ENCODE data around the gene PARVG. TPM values are rescaled to one million over a fixed set of nuclear protein-coding genes. Genes with fewer than 3 reads are reported as not detected.

The PARVG gene
- total RNA-seq, 3 donors from 2014 or later: 5.8 to 9.7 (median 8.1) TPM

DNA sequence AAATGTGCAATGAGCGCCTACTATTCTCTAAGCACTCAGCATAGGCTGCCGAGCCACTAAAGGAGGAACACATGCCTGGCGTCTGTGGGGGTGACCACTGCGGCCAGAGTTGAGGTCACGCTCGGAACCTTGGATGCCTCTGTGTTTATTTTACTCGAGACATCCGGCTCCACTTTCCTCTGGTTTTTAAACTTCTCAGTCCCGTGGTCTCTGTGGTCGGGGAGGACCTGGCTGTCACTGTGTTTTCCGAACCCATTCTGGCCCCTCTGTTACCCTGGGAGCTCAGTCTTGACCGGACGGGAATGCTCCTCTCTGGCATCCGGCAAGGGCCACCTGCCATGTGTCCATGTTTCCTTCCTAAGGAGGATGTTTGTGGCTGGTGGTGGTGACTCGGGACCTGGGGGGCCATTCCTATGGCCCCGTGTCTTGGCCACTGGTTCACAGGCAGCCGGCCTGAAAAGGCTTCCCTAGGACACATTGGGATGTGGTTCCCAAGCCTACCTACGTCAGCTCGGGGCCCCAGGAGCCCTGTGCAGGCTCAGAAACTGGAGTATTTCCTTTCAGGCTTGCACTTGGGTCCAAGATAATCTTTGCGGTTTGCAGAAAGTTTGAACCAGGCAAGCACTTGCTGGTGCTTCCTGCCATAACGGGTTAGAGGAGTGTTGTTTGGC is 46.7 kb upstream of the PARVG start:
- H3K4me1 ChIP-seq (ENCODE audit: low read depth): no peaks in the 10 kb centered on the region
- intact Hi-C loops (cut with DNase I, micrococcal nuclease): no loop called here
- DNase-seq: peak in 1 of 3 donors; percentile 25
- no peak overlapping the region for H3K4me3 ChIP-seq
- H3K9me3 ChIP-seq: peaks cover 10% of the 10 kb centered on the region
- no peaks in the 10 kb centered on the region for H3K36me3 ChIP-seq (ENCODE audit: low read depth)
- TF ChIP-seq, protein P1, sequence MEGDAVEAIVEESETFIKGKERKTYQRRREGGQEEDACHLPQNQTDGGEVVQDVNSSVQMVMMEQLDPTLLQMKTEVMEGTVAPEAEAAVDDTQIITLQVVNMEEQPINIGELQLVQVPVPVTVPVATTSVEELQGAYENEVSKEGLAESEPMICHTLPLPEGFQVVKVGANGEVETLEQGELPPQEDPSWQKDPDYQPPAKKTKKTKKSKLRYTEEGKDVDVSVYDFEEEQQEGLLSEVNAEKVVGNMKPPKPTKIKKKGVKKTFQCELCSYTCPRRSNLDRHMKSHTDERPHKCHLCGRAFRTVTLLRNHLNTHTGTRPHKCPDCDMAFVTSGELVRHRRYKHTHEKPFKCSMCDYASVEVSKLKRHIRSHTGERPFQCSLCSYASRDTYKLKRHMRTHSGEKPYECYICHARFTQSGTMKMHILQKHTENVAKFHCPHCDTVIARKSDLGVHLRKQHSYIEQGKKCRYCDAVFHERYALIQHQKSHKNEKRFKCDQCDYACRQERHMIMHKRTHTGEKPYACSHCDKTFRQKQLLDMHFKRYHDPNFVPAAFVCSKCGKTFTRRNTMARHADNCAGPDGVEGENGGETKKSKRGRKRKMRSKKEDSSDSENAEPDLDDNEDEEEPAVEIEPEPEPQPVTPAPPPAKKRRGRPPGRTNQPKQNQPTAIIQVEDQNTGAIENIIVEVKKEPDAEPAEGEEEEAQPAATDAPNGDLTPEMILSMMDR (IDR thresholded peaks at IDR 0.05): no peak
- ATAC-seq: no peak

DNA sequence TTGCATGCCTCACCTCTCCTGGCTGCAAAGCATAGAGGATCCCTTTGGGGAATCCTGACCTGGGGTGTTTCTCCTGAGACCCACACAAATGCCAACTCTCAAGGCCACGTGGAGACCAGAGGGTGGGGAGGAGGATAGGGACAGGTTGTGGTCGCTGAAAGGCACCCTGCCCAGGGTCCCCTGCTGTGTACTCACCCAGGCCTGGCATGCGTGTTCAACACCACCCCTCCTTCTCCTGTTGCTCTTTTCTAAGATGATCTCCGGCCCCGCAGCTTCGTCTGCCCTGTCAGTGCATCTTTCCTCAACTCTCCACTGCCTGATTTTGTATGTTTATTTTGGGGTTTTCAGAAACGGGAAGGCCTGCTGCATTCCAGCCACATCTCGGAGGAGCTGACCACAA is 44.6 kb upstream of the PARVG start:
- Histone ChIP-seq H3K36me3 (ENCODE audit: low read depth) (no peaks in the 10 kb centered on the region), H3K4me1 (ENCODE audit: low read depth) (no peaks in the 10 kb centered on the region), H3K9me3 (peaks cover 10% of the 10 kb centered on the region), H3K4me3 (no peak overlapping the region)
- ATAC-seq (no peak), DNase-seq (no peak)
- intact Hi-C loops (cut with DNase I, micrococcal nuclease): no loop called here
- TF ChIP-seq, protein P1 (IDR thresholded peaks at IDR 0.05): no peak

DNA sequence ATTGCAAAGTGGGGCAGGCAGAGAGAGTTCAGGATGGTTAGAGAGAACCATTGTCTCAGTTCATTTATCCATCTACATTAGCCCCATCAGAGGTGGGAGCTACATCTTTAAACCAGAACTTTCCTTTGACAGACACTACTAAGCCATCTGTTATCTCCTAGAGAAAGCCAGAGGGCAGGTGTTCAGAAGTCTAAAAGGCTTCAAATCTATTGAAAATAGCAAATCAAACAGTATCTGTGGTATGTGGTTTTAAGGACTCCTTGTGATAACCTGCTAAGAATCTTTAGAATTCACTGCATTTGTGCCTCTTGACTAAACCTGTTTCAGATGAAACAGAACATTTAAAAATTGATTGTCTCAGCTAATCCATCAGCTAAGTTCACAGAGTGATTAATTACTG is 43.9 kb upstream of the PARVG start:
- intact Hi-C loops (cut with DNase I, micrococcal nuclease): no loop called here
- H3K36me3 ChIP-seq (ENCODE audit: low read depth): no peaks in the 10 kb centered on the region

DNA sequence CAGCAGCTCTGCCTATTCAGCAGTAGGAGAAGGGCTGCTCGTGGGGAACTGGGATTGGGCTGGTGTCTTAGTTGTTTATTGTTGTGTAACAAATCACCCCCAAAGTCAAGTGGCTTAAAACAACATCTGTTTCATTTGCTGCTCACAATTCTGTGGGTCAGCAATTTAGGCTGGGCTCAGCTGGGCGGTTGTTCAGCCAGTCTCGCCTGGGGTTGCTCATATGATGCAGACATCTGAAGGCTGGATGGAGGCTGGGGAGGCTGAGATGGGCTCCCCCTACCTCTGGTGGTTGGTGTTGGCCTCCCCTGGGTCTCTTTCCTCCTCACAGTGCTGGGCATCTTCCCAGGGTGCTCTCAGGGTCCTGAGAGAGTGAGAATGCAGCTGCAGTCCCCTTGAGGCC is 43.3 kb upstream of the PARVG start:
- DNase-seq (no peak), ATAC-seq (no peak)
- TF ChIP-seq, protein P1 (IDR thresholded peaks at IDR 0.05): no peak
- H3K36me3 ChIP-seq (ENCODE audit: low read depth): no peaks in the 10 kb centered on the region
- no peaks in the 10 kb centered on the region for H3K4me1 ChIP-seq (ENCODE audit: low read depth)
- intact Hi-C loops (cut with DNase I, micrococcal nuclease): no loop called here
- H3K9me3 ChIP-seq: peaks cover 10% of the 10 kb centered on the region
- H3K4me3 ChIP-seq: no peak overlapping the region

More for the DNA sequence above, 43.9 kb upstream of the PARVG start:
- no peak overlapping the region for H3K4me3 ChIP-seq
- TF ChIP-seq, protein P1 (IDR thresholded peaks at IDR 0.05): no peak
- ATAC-seq (no peak), DNase-seq (no peak)
- H3K9me3 ChIP-seq: peaks cover 10% of the 10 kb centered on the region
- H3K4me1 ChIP-seq (ENCODE audit: low read depth): no peaks in the 10 kb centered on the region

DNA sequence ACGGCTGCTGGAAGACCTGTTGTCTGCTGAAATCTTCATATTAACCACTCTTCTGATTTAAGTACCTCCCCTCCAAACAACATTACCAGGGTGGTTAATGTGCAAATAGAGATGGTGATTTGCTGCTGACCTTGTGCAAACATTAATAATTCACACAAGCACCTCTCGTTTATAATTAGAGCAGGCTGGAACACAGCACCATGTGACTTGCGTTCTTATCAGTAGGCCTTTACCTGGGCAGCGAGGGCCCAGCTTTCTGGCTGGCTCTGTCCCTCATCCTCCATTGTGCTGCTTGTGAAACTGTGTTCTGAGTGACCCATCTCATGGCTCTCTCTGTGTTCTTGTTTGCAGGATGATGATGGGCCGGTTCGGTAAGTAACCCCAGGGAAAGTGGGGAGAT is 41.0 kb upstream of the PARVG start:
- Histone ChIP-seq H3K4me3 (no peak overlapping the region), H3K4me1 (ENCODE audit: low read depth) (no peaks in the 10 kb centered on the region), H3K9me3 (peaks cover 10% of the 10 kb centered on the region), H3K36me3 (ENCODE audit: low read depth) (no peaks in the 10 kb centered on the region)
- intact Hi-C loops (cut with DNase I, micrococcal nuclease): no loop called here
- ATAC-seq (no peak), DNase-seq (peak in 1 of 3 donors; percentile 0)
- TF ChIP-seq, protein P1 (IDR thresholded peaks at IDR 0.05): no peak
